Measurements from ENCODE around the gene ESR1. TPM values are rescaled to one million over a fixed set of nuclear protein-coding genes. Genes with fewer than 3 reads are reported as not detected.

The ESR1 gene
- total RNA-seq, 4 donors from 2014 or later, result 29.1 to 225 (median 141) TPM

DNA sequence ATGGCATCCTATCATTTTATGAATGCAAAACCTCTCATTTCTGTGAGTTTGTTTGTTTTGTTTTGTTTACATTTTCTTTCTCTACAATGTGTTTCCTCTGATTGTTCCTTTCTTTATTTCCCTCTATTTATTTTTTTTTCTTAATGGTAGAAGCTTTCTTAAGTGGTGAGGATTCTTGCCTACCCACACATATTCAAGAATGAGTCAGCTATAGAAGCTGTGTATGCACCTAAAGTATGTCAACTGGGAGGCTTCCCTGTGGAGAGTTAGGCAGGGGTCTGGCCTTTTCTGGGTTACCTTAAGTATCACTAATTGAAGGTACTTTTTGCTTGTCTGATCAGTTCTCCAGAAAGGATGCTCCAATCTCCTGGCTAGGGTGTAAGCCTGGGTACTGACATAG lies 354.0 kb downstream of the ESR1 start:
- TF ChIP-seq, protein P1, sequence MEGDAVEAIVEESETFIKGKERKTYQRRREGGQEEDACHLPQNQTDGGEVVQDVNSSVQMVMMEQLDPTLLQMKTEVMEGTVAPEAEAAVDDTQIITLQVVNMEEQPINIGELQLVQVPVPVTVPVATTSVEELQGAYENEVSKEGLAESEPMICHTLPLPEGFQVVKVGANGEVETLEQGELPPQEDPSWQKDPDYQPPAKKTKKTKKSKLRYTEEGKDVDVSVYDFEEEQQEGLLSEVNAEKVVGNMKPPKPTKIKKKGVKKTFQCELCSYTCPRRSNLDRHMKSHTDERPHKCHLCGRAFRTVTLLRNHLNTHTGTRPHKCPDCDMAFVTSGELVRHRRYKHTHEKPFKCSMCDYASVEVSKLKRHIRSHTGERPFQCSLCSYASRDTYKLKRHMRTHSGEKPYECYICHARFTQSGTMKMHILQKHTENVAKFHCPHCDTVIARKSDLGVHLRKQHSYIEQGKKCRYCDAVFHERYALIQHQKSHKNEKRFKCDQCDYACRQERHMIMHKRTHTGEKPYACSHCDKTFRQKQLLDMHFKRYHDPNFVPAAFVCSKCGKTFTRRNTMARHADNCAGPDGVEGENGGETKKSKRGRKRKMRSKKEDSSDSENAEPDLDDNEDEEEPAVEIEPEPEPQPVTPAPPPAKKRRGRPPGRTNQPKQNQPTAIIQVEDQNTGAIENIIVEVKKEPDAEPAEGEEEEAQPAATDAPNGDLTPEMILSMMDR (IDR thresholded peaks at IDR 0.05), result no peak
- no peak for TF ChIP-seq POLR2A (IDR thresholded peaks at IDR 0.05)
- intact Hi-C loops (cut with DNase I; ENCODE audit: low total_unique reads), result no loop called here
- DNase-seq, result no peak
- Histone ChIP-seq H3K27me3 (no peaks in the 10 kb centered on the region), H3K9me3 (no peaks in the 10 kb centered on the region), H3K4me1 (no peaks in the 10 kb centered on the region), H3K4me3 (no peak overlapping the region), H3K36me3 (no peaks in the 10 kb centered on the region), H3K27ac (no peak overlapping the region)

DNA sequence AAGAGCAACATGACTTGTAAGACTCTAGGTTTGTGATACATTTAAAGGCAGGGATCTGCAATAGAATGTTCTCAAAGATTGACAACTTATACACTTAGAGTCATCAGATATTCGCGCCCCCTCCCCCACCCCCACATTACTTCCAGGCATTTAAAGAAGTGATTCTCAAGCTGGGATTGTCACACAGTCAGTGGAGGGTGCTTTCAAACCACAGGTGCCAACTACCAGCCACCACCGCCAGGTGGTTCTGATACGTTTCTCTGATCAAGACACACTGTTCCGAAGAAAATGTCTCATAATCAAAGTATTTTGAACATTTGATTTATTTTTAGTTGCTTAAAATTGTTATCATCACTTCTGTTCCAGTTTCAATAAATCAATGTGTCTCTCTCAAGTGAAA lies 357.5 kb downstream of the ESR1 start:
- Histone ChIP-seq H3K4me3 (no peak overlapping the region), H3K36me3 (no peaks in the 10 kb centered on the region), H3K4me1 (no peaks in the 10 kb centered on the region), H3K9me3 (no peaks in the 10 kb centered on the region), H3K27ac (no peak overlapping the region), H3K27me3 (no peaks in the 10 kb centered on the region)
- DNase-seq, result no peak
- TF ChIP-seq, protein P1 (IDR thresholded peaks at IDR 0.05), result no peak
- no peak for TF ChIP-seq POLR2A (IDR thresholded peaks at IDR 0.05)
- intact Hi-C loops (cut with DNase I; ENCODE audit: low total_unique reads), result no loop called here

DNA sequence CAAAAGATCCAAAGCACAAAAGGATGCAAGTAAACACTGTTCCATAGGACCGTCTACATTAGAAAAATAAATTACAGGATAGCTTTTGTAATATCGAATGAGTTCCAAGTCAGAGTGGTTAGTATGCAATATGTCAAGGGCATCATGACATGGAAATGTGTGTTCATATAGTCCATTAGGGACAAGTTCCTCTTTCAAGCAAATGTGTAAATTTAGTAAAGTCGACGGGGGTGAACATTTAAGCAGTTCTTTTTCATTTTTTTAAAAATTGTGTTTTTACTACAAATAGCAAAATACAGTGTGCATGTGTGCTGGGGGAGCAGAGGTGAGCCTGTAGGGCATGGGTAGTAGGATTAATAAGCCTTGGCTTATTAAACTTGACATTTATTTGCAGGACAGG lies 359.0 kb downstream of the ESR1 start:
- no peaks in the 10 kb centered on the region for H3K9me3 ChIP-seq
- intact Hi-C loops (cut with DNase I; ENCODE audit: low total_unique reads), result no loop called here
- no peaks in the 10 kb centered on the region for H3K36me3 ChIP-seq
- H3K27ac ChIP-seq, result no peak overlapping the region
- DNase-seq, result no peak
- H3K4me3 ChIP-seq, result no peak overlapping the region
- no peaks in the 10 kb centered on the region for H3K4me1 ChIP-seq
- no peaks in the 10 kb centered on the region for H3K27me3 ChIP-seq
- TF ChIP-seq, protein P1 (IDR thresholded peaks at IDR 0.05), result no peak
- no peak for TF ChIP-seq POLR2A (IDR thresholded peaks at IDR 0.05)

DNA sequence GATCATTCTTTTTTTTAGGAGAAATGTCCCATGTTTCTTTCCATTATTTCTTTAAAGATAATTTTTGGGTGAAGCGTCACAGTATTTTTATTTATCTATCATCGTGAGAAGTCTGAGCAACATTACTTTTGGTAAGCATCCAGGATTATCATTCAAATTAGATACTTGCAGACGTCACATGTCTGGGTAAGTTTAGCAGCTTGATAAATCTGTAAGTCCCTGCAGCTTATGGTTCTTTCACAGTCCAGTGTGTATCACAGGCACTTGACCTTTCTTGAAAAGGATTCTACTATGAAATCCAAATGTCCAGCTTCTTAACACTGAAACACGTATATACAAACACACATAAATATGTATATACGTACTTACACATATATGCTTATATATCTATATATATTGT lies 359.4 kb downstream of the ESR1 start:
- Histone ChIP-seq H3K4me3 (no peak overlapping the region), H3K27ac (peak overlapping the region in 1 of 2 donors; percentile 20), H3K4me1 (no peaks in the 10 kb centered on the region), H3K36me3 (no peaks in the 10 kb centered on the region), H3K9me3 (no peaks in the 10 kb centered on the region), H3K27me3 (no peaks in the 10 kb centered on the region)
- TF ChIP-seq, protein P1 (IDR thresholded peaks at IDR 0.05), result no peak
- no peak for TF ChIP-seq POLR2A (IDR thresholded peaks at IDR 0.05)
- DNase-seq, result no peak
- intact Hi-C loops (cut with DNase I; ENCODE audit: low total_unique reads), result no loop called here

DNA sequence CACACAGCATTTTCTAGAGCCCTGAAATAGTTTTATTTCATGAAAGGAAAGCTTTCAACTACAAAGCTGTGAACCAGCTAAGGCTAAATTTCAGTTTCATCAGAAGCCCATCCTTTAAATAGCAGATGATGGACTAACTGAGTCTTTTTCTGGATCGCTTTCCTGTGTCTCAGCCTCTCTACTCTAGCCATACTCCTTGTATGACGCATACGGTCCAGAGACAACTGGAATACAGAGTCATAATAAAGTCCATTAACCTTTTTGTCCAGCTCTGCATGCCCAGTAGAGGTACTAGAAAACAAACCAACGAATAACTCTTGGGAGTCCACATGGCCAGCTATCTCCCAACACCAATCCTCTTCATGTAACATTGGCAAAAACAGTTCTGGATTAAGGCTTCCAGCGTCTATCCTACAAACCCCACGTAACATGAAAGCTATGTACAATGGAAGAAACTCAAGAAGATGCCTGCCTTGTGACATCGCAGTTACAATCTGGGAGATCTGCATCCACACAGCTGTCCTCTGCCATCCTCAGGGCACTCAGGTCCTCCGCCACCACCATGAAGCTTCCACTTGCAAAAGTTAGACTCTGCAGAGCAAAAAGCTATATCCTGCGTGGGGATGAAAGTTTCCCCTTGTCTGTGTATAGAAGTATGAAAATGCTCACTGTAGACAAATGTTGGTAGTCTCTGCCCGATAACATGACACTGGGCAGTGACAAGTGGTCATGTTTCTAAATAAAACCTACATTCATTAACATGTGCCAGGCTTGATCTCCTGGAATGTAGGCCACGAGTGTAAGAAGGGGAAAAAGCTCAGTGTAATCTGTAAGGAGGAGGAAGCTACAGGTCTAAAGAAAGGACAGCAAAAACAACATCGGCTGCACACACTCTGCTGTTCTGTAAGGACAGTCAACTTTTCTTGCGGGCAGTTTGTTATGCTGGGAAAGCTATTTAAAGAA lies 360.4 kb downstream of the ESR1 start:
- no peaks in the 10 kb centered on the region for H3K9me3 ChIP-seq
- H3K4me1 ChIP-seq, result no peaks in the 10 kb centered on the region
- TF ChIP-seq, protein P1 (IDR thresholded peaks at IDR 0.05), result no peak
- TF ChIP-seq POLR2A (IDR thresholded peaks at IDR 0.05), result no peak
- no peak overlapping the region for H3K4me3 ChIP-seq
- H3K27me3 ChIP-seq, result no peaks in the 10 kb centered on the region
- H3K36me3 ChIP-seq, result no peaks in the 10 kb centered on the region
- DNase-seq, result no peak
- H3K27ac ChIP-seq, result peak overlapping the region; percentile 8 to 20
- intact Hi-C loops (cut with DNase I; ENCODE audit: low total_unique reads), result no loop called here

All from uterus (tissue), 4 donors.